GM13977 (cell line): ENCODE results near the gene LHFPL4.

Source experiments
- DNase-seq: peaks from one replicate; pipeline ENCODE4 v3.0.0; 2012; ENCODE audit warnings: low spot score
- CTCF ChIP-seq: IDR thresholded peaks from 2 replicates; pipeline ENCODE4 v1.5.1; 2012; ENCODE audit warnings: mild to moderate bottlenecking, control low read depth; ENCODE audit not compliant: insufficient read depth; ENCODE audit errors: extremely low read depth, missing control alignments
- in situ Hi-C: fragments of 300-500 bp; cut with MboI; formaldehyde crosslinking; loops from one replicate; pipeline ENCODE4 v1.12.0; 2022; ENCODE audit warnings: low sequenced_read_pairs, low pct_unique_long_range_greater_than_20kb, mixed read lengths, inconsistent platforms; ENCODE audit not compliant: unreplicated experiment

Gene LHFPL4

GRCh38 chr3:9542182-9542581 is 11.4 kb downstream of the LHFPL4 start:
- in situ Hi-C loops = no loop called here
- no peak for DNase-seq
- no peak for TF ChIP-seq CTCF

DNA sequence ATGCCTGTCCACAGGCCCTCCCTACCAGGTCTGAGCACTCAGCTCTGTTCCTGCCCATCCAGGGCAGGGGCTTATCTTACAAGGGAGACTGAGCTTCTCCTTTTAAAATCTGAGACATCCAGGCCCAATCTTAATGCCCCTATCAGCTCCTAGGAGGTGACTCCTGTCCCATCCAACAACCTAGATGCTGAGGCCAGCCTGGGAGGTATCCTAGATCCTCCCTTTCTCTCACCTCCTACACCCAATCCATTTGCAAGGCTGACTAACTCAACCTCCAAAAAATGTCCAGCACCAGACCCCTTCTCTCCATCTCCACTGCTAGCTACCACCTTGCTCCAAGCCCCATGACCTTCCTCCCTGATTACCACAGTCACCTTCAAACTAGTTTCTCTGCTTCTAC is 17.4 kb downstream of the LHFPL4 start:
- no peak for DNase-seq
- in situ Hi-C loops = no loop called here
- TF ChIP-seq CTCF = no peak

DNA sequence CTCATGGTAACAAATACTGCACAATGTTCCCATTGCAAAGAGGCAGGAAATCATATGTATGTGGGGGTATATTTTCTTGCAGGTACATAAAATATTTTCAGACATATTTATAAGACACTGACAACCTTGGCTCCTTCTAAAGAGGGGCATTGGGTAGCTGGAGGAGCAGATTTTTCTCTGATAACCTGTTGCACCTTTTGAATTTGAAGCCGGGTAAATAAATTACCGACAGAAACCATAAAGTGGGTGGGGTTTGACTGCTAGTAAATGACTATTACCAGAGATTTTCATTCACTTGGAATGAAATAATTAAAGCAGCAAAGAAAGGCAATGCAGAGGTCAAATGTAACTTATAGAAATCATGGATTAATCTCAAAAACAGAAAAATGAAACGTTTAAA is 19.2 kb downstream of the LHFPL4 start:
- in situ Hi-C loops = no loop called here
- no peak for DNase-seq
- TF ChIP-seq CTCF = no peak

DNA sequence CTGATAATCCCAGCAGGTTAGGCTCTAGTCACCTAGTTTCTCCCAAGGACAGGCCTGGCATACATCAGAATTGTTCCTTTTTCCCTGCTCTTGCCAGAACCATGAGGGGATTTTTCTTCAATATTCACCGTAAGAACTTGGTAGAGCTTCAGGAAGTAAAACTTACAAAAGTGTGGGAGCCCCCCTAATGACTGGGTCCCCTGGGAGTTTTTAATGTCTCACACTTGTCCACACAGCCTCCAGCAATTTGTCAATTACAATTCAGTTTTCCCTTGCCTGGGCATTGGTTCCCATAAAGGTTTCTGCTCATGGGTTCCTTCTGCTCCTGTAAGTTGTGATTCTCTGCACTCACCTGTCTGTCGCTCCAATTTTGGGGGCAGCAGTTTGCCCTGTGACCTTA is 28.5 kb downstream of the LHFPL4 start:
- no peak for DNase-seq
- no peak for TF ChIP-seq CTCF
- in situ Hi-C loops = no loop called here

DNA sequence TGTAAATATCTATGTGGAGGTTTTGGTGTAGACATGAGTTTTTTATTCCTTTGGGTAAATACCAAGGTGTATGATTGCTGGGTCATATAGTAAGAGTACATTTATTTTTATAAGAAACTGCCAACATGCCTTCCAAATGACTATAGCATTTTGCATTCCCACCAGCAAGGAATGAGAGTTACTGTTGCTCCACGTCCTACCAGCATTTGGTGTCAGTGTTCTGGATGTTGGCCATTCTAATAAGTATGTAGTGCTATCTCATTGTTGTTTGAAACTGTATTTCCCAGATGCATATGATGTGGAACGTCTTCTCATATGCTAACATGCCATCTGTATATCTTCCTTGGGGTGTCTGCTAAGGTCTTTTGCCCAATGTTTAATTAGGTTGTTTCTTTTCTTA is 38.7 kb downstream of the LHFPL4 start:
- DNase-seq = no peak
- in situ Hi-C loops = no loop called here
- TF ChIP-seq CTCF = no peak

GRCh38 chr3:9514306-9514705 is 39.3 kb downstream of the LHFPL4 start:
- no peak for DNase-seq
- no peak for TF ChIP-seq CTCF
- in situ Hi-C loops = no loop called here

DNA sequence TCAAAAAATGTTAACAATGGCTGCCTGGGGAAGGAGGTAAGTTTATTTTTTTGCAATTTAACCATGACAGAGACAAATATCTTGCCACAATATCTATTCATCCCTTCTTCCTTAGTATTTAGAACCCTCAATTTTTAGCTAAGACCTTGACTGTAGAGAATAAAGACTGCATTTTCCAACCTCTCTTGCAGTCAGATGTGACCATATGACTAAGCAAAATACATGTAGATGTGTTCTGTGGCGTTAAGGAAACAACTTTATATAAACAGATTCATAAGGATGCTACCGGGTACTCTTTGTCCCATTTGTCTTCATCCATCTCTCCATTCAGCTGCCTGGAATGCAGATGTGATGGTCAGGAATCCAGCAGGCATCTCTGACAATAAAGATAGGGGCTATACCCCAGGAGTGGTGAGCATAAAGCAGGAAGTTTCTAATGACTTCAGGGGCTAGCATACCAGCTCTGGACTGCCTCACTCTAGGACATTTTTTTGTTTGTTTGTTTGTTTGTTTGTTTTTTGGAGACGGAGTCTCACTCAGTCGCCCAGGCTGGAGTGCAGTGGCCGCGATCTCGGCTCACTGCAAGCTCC is 41.1 kb downstream of the LHFPL4 start:
- in situ Hi-C loops = no loop called here
- no peak for DNase-seq
- no peak for TF ChIP-seq CTCF
